H1 (cell line): ENCODE data around the gene GINS3. TPM values are rescaled to one million over a fixed set of nuclear protein-coding genes. Genes with fewer than 3 reads are reported as not detected.

Source experiments
- MAFK ChIP-seq: IDR thresholded peaks from 2 replicates; pipeline ENCODE4 v1.6.1; 2012; ENCODE audit warnings: low read depth, mild to moderate bottlenecking, improper control_type of control experiment, low read length
- NANOG ChIP-seq: IDR thresholded peaks from 2 replicates; pipeline ENCODE4 v1.6.1; 2011; ENCODE audit warnings: low read length, low read depth, mild to moderate bottlenecking, inconsistent platforms; ENCODE audit not compliant: insufficient read depth, poor library complexity, severe bottlenecking
- RNF2 ChIP-seq: fragments of 200-900, 300-1000 bp; sonication (generic); IDR thresholded peaks from 2 replicates; pipeline ENCODE4 v1.7.1; 2016; ENCODE audit warnings: borderline replicate concordance, low read depth, mild to moderate bottlenecking, antibody characterized with exemption, low read length; ENCODE audit not compliant: poor library complexity, severe bottlenecking; ENCODE audit errors: missing control alignments
- polyA plus RNA-seq, 7 experiments: library from polyadenylated mRNA; depleted of rRNA in 3 of 7; stranded (reverse) in 5 of 7; unstranded in 2 of 7; fragments of >200 nt in 5 of 7; fragments of 200-250 nt in 2 of 7; gene quantifications; 1 replicate in 5 of 7; 2 replicates in 1 of 7; 4 replicates in 1 of 7; pipeline versions ENCODE4 v1.2.1 to v1.2.3, GENCODE V29; 2011 to 2013; ENCODE audit warnings: missing spikeins in 2 of 7, mixed read lengths in 2 of 7
- total RNA-seq: library from RNA; stranded (reverse); fragmentation: NEBNext Ultra II Directional; extraction: Animal tissue kit (Norgen Biotek cat#: 25700); gene quantifications from 2 replicates; pipeline ENCODE4 v1.2.1, GENCODE V29; 2021
- TF ChIP-seq, protein P1 (sequence below): fragments of 300-600 bp; sonication (generic); IDR thresholded peaks from 2 replicates; pipeline ENCODE4 v1.7.1; 2012; ENCODE audit warnings: low read length, moderate library complexity, mild to moderate bottlenecking, inconsistent platforms; ENCODE audit not compliant: insufficient replicate concordance

GINS3 gene
- total and polyA plus RNA-seq, 2 of the 8 experiments (the other 6 are each of a cell fraction or from before 2014, with no cell fraction given): 12.9 to 15.4 TPM

- TF ChIP-seq, protein P1, sequence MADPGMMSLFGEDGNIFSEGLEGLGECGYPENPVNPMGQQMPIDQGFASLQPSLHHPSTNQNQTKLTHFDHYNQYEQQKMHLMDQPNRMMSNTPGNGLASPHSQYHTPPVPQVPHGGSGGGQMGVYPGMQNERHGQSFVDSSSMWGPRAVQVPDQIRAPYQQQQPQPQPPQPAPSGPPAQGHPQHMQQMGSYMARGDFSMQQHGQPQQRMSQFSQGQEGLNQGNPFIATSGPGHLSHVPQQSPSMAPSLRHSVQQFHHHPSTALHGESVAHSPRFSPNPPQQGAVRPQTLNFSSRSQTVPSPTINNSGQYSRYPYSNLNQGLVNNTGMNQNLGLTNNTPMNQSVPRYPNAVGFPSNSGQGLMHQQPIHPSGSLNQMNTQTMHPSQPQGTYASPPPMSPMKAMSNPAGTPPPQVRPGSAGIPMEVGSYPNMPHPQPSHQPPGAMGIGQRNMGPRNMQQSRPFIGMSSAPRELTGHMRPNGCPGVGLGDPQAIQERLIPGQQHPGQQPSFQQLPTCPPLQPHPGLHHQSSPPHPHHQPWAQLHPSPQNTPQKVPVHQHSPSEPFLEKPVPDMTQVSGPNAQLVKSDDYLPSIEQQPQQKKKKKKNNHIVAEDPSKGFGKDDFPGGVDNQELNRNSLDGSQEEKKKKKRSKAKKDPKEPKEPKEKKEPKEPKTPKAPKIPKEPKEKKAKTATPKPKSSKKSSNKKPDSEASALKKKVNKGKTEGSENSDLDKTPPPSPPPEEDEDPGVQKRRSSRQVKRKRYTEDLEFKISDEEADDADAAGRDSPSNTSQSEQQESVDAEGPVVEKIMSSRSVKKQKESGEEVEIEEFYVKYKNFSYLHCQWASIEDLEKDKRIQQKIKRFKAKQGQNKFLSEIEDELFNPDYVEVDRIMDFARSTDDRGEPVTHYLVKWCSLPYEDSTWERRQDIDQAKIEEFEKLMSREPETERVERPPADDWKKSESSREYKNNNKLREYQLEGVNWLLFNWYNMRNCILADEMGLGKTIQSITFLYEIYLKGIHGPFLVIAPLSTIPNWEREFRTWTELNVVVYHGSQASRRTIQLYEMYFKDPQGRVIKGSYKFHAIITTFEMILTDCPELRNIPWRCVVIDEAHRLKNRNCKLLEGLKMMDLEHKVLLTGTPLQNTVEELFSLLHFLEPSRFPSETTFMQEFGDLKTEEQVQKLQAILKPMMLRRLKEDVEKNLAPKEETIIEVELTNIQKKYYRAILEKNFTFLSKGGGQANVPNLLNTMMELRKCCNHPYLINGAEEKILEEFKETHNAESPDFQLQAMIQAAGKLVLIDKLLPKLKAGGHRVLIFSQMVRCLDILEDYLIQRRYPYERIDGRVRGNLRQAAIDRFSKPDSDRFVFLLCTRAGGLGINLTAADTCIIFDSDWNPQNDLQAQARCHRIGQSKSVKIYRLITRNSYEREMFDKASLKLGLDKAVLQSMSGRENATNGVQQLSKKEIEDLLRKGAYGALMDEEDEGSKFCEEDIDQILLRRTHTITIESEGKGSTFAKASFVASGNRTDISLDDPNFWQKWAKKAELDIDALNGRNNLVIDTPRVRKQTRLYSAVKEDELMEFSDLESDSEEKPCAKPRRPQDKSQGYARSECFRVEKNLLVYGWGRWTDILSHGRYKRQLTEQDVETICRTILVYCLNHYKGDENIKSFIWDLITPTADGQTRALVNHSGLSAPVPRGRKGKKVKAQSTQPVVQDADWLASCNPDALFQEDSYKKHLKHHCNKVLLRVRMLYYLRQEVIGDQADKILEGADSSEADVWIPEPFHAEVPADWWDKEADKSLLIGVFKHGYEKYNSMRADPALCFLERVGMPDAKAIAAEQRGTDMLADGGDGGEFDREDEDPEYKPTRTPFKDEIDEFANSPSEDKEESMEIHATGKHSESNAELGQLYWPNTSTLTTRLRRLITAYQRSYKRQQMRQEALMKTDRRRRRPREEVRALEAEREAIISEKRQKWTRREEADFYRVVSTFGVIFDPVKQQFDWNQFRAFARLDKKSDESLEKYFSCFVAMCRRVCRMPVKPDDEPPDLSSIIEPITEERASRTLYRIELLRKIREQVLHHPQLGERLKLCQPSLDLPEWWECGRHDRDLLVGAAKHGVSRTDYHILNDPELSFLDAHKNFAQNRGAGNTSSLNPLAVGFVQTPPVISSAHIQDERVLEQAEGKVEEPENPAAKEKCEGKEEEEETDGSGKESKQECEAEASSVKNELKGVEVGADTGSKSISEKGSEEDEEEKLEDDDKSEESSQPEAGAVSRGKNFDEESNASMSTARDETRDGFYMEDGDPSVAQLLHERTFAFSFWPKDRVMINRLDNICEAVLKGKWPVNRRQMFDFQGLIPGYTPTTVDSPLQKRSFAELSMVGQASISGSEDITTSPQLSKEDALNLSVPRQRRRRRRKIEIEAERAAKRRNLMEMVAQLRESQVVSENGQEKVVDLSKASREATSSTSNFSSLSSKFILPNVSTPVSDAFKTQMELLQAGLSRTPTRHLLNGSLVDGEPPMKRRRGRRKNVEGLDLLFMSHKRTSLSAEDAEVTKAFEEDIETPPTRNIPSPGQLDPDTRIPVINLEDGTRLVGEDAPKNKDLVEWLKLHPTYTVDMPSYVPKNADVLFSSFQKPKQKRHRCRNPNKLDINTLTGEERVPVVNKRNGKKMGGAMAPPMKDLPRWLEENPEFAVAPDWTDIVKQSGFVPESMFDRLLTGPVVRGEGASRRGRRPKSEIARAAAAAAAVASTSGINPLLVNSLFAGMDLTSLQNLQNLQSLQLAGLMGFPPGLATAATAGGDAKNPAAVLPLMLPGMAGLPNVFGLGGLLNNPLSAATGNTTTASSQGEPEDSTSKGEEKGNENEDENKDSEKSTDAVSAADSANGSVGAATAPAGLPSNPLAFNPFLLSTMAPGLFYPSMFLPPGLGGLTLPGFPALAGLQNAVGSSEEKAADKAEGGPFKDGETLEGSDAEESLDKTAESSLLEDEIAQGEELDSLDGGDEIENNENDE: no peak
- TF ChIP-seq NANOG: no peak
- TF ChIP-seq RNF2: no peak
- TF ChIP-seq MAFK: no peak
- TF ChIP-seq, all 59 proteins: peak for 0
Observed at GRCh38 chr16:58384437-58385055, 7.7 kb upstream of the GINS3 start (continued).
